Measurements from ENCODE around the gene MPZL1.

- TF ChIP-seq CTCF (IDR thresholded peaks at IDR 0.05), result no peak
- no peak for TF ChIP-seq POLR2A (IDR thresholded peaks at IDR 0.05)
Measured at GRCh38 chr1:167681024-167681423, 40.8 kb upstream of the MPZL1 start.

Data from uterus (tissue), 2 donors.